GM19455 (cell line): ENCODE data around the gene CXCL17.
A peak's percentile ranks its signal among the peaks of the same experiment; 100 is the strongest.
"Not testable (repeated sequence)": the region's sequence is repeated elsewhere in the genome, so short reads cannot be mapped to it uniquely, and the experiment has no call there.

Experiments used
- ATAC-seq: cut with Tn5 transposase; IDR thresholded peaks from one replicate; pipeline ENCODE4 v1.9.1; 2021; ENCODE audit not compliant: unreplicated experiment

CXCL17 gene

GRCh38 chr19:42466521-42467182 is 23.9 kb upstream of the CXCL17 start:
- no peak for ATAC-seq

GRCh38 chr19:42465827-42466280 is 23.1 kb upstream of the CXCL17 start:
- peak; percentile 54 for ATAC-seq

- no peak for ATAC-seq
Measured at GRCh38 chr19:42461700-42462324, 19.1 kb upstream of the CXCL17 start.

GRCh38 chr19:42461231-42461630 is 18.5 kb upstream of the CXCL17 start:
- not testable (repeated sequence) for ATAC-seq

- ATAC-seq: no peak
Measured at GRCh38 chr19:42459926-42460325, 17.2 kb upstream of the CXCL17 start.

- no peak for ATAC-seq
Measured at GRCh38 chr19:42455621-42456081, 12.9 kb upstream of the CXCL17 start.

- no peak for ATAC-seq
Measured at GRCh38 chr19:42455086-42455485, 12.3 kb upstream of the CXCL17 start.

GRCh38 chr19:42452590-42452989 is 9.8 kb upstream of the CXCL17 start:
- ATAC-seq: no peak

GRCh38 chr19:42450314-42450934 is 7.7 kb upstream of the CXCL17 start:
- no peak for ATAC-seq

- not testable (repeated sequence) for ATAC-seq
Measured at GRCh38 chr19:42448306-42448705, 5.6 kb upstream of the CXCL17 start.

GRCh38 chr19:42445948-42446347 is 3.2 kb upstream of the CXCL17 start:
- ATAC-seq: no peak

GRCh38 chr19:42443944-42444398 is 1.2 kb upstream of the CXCL17 start:
- no peak for ATAC-seq

GRCh38 chr19:42441049-42441445 is 1.7 kb downstream of the CXCL17 start:
- ATAC-seq: no peak

GRCh38 chr19:42440357-42441048 is 2.2 kb downstream of the CXCL17 start:
- ATAC-seq: no peak

GRCh38 chr19:42436006-42436405 is 6.7 kb downstream of the CXCL17 start:
- no peak for ATAC-seq

- ATAC-seq: no peak
Measured at GRCh38 chr19:42435316-42435715, 7.4 kb downstream of the CXCL17 start.

- ATAC-seq: no peak
Measured at GRCh38 chr19:42433503-42434260, 9.1 kb downstream of the CXCL17 start.

- ATAC-seq: no peak
Measured at GRCh38 chr19:42431486-42431885, 11.3 kb downstream of the CXCL17 start.

- ATAC-seq: no peak
Measured at GRCh38 chr19:42428676-42429075, 14.1 kb downstream of the CXCL17 start.

- no peak for ATAC-seq
Measured at GRCh38 chr19:42427313-42427712, 15.4 kb downstream of the CXCL17 start, which contains the start of gene LIPE. Gene LIPE, minus strand, starts transcription at chr19:42427388. Its CDS starts 239 bp downstream, at chr19:42427149.

- no peak for ATAC-seq
Measured at GRCh38 chr19:42426643-42427042, 16.1 kb downstream of the CXCL17 start.
